GM18502 (cell line): ENCODE measurements around the gene PTPRS.

Experiments
- ATAC-seq: cut with Tn5 transposase; IDR thresholded peaks from one replicate; pipeline ENCODE4 v1.9.1; 2021; ENCODE audit warnings: mild to moderate bottlenecking; ENCODE audit not compliant: unreplicated experiment, poor library complexity

PTPRS gene

GRCh38 chr19:5292822-5293611, 47.6 kb downstream of the PTPRS start:
- ATAC-seq = no peak

- ATAC-seq = no peak
Observed at GRCh38 chr19:5292453-5292821, 48.2 kb downstream of the PTPRS start.

- ATAC-seq = no peak
Observed at GRCh38 chr19:5291588-5292193, 48.9 kb downstream of the PTPRS start.
